Upper lobe of left lung (tissue), 4 donors: ENCODE measurements around the gene CD79B.

Experiments used
- CTCF ChIP-seq, 6 experiments: fragments of 450-650 bp in 4 of 6; fragments of 200-600 bp in 2 of 6; sonication (generic) in 2 of 6; IDR thresholded peaks; one replicate each; pipeline ENCODE4 v1.5.1; 2016 to 2019; ENCODE audit warnings: antibody characterized with exemption in 6 of 6
- EP300 ChIP-seq, 4 donors: sonication (generic); formaldehyde crosslinking; IDR thresholded peaks; one replicate each; pipeline ENCODE4 v1.5.1; 2017; ENCODE audit warnings: antibody characterized with exemption in 4 of 4, control low read depth in 2 of 4
- POLR2AphosphoS5 ChIP-seq, 2 donors: sonication (generic); formaldehyde crosslinking; IDR thresholded peaks; one replicate each; pipeline ENCODE4 v1.5.1; 2017; ENCODE audit warnings: antibody characterized with exemption in 2 of 2

GRCh38 chr17:63961355-63962212 lies 29.5 kb upstream of the CD79B start:
- TF ChIP-seq EP300 (IDR thresholded peaks at IDR 0.05) (no peak), POLR2AphosphoS5 (IDR thresholded peaks at IDR 0.05) (no peak), CTCF (IDR thresholded peaks at IDR 0.05) (no peak)
